ENCODE results near the gene ZNF619.

Gene ZNF619

GRCh38 chr3:40502034-40502433 lies 25.1 kb downstream of the ZNF619 start:
- TF ChIP-seq GATA2 (IDR thresholded peaks at IDR 0.05; ENCODE audit: low read depth, low read length) = no peak
- TF ChIP-seq GATA3 (IDR thresholded peaks at IDR 0.05; ENCODE audit: low read depth, low read length) = no peak

- no peak for TF ChIP-seq GATA3 (IDR thresholded peaks at IDR 0.05; ENCODE audit: low read depth, low read length)
- no peak for TF ChIP-seq GATA2 (IDR thresholded peaks at IDR 0.05; ENCODE audit: low read depth, low read length)
Measured at GRCh38 chr3:40504636-40505430, 27.9 kb downstream of the ZNF619 start.

GRCh38 chr3:40505599-40506462 lies 28.9 kb downstream of the ZNF619 start, which contains the start of gene ZNF620:
Gene ZNF620, plus strand, starts transcription at chr3:40506039. Its CDS starts 314 bp downstream, at chr3:40506353.
- TF ChIP-seq GATA2 (IDR thresholded peaks at IDR 0.05; ENCODE audit: low read depth, low read length) (no peak), GATA3 (IDR thresholded peaks at IDR 0.05; ENCODE audit: low read depth, low read length) (no peak)

- TF ChIP-seq GATA2 (IDR thresholded peaks at IDR 0.05; ENCODE audit: low read depth, low read length) = no peak
- no peak for TF ChIP-seq GATA3 (IDR thresholded peaks at IDR 0.05; ENCODE audit: low read depth, low read length)
Measured at GRCh38 chr3:40511031-40511718, 34.3 kb downstream of the ZNF619 start.

GRCh38 chr3:40516201-40516600 lies 39.3 kb downstream of the ZNF619 start:
- TF ChIP-seq GATA2 (IDR thresholded peaks at IDR 0.05; ENCODE audit: low read depth, low read length) = no peak
- TF ChIP-seq GATA3 (IDR thresholded peaks at IDR 0.05; ENCODE audit: low read depth, low read length) = no peak

GRCh38 chr3:40518067-40518466 lies 41.1 kb downstream of the ZNF619 start:
- no peak for TF ChIP-seq GATA2 (IDR thresholded peaks at IDR 0.05; ENCODE audit: low read depth, low read length)
- TF ChIP-seq GATA3 (IDR thresholded peaks at IDR 0.05; ENCODE audit: low read depth, low read length) = no peak

- TF ChIP-seq GATA2 (IDR thresholded peaks at IDR 0.05; ENCODE audit: low read depth, low read length) = no peak
- TF ChIP-seq GATA3 (IDR thresholded peaks at IDR 0.05; ENCODE audit: low read depth, low read length) = no peak
Measured at GRCh38 chr3:40518848-40519247, 41.9 kb downstream of the ZNF619 start.

- no peak for TF ChIP-seq GATA3 (IDR thresholded peaks at IDR 0.05; ENCODE audit: low read depth, low read length)
- TF ChIP-seq GATA2 (IDR thresholded peaks at IDR 0.05; ENCODE audit: low read depth, low read length) = no peak
Measured at GRCh38 chr3:40521254-40521653, 44.3 kb downstream of the ZNF619 start.

- TF ChIP-seq GATA3 (IDR thresholded peaks at IDR 0.05; ENCODE audit: low read depth, low read length) = no peak
- no peak for TF ChIP-seq GATA2 (IDR thresholded peaks at IDR 0.05; ENCODE audit: low read depth, low read length)
Measured at GRCh38 chr3:40523781-40524180, 46.9 kb downstream of the ZNF619 start.

GRCh38 chr3:40524222-40524567 lies 47.3 kb downstream of the ZNF619 start:
- TF ChIP-seq GATA3 (IDR thresholded peaks at IDR 0.05; ENCODE audit: low read depth, low read length) = no peak
- TF ChIP-seq GATA2 (IDR thresholded peaks at IDR 0.05; ENCODE audit: low read depth, low read length) = no peak

- TF ChIP-seq GATA3 (IDR thresholded peaks at IDR 0.05; ENCODE audit: low read depth, low read length) (no peak), GATA2 (IDR thresholded peaks at IDR 0.05; ENCODE audit: low read depth, low read length) (no peak)
Measured at GRCh38 chr3:40524568-40525285, 47.8 kb downstream of the ZNF619 start, which contains the start of gene ZNF621. Gene ZNF621, plus strand, starts transcription at chr3:40524960. Its CDS starts 881 bp downstream, at chr3:40525841.

- no peak for TF ChIP-seq GATA3 (IDR thresholded peaks at IDR 0.05; ENCODE audit: low read depth, low read length)
- no peak for TF ChIP-seq GATA2 (IDR thresholded peaks at IDR 0.05; ENCODE audit: low read depth, low read length)
Measured at GRCh38 chr3:40528426-40528825, 51.5 kb downstream of the ZNF619 start.

GRCh38 chr3:40532252-40532651 lies 55.3 kb downstream of the ZNF619 start:
- TF ChIP-seq GATA2 (IDR thresholded peaks at IDR 0.05; ENCODE audit: low read depth, low read length) = no peak
- TF ChIP-seq GATA3 (IDR thresholded peaks at IDR 0.05; ENCODE audit: low read depth, low read length) = no peak

Measured in SH-SY5Y (cell line).